ENCODE results near the gene MSMP. TPM values are rescaled to one million over a fixed set of nuclear protein-coding genes. Genes with fewer than 3 reads are reported as not detected.

Gene MSMP
- total and polyA plus RNA-seq, 2 experiments from 2014 or later: 0.81 TPM; not detected in 1

DNA sequence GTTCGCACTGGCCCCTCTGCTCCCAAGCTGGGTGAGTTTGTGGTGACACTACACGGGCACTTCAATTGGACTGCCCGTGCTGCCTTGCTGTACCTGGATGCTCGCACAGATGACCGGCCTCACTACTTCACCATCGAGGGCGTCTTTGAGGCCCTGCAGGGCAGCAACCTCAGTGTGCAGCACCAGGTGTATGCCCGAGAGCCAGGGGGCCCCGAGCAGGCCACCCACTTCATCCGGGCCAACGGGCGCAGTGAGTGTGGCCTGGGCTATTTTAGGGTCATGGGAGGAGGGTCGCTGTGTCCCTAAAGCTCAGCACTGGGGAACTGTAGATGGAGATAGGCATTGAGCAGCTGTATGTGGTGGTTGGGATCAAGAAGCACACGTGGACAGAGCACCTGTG is 38.8 kb upstream of the MSMP start:
- Histone ChIP-seq H3K79me2 (replicated peaks; ENCODE audit: insufficient read depth) (no peaks in the 10 kb centered on the region), H3K4me1 (ENCODE audit: insufficient read depth) (peaks cover 15% of the 10 kb centered on the region), H3K4me2 (no peak overlapping the region), H3K36me3 (ENCODE audit: insufficient read depth) (0 out of 2 replicates have a peak, but pooled peaks cover 2% of the 10 kb centered on the region), H4K20me1 (replicated peaks; ENCODE audit: insufficient read depth) (no peaks in the 10 kb centered on the region; the same call in 1 of the 2 replicates), H3K27me3 (ENCODE audit: insufficient read depth) (peaks cover 7% of the 10 kb centered on the region; the same call in 1 of the 2 replicates), H3K4me3 (no peak overlapping the region), H3K27ac (ENCODE audit: low read depth) (no peak overlapping the region), H2AFZ (no peak overlapping the region), H3F3A (replicated peaks; ENCODE audit: low read depth) (0 out of 2 replicates have a peak, but pooled peaks cover 3% of the 10 kb centered on the region), H3K9me2 (ENCODE audit: insufficient read depth) (no peaks in the 10 kb centered on the region)
- peaks cover 23% of the 10 kb centered on the region for H3K4me1 Mint-ChIP-seq
- H3K9me3 Mint-ChIP-seq: no peaks in the 10 kb centered on the region
- no peak for TF ChIP-seq EZH2phosphoT487 (IDR thresholded peaks at IDR 0.05; ENCODE audit: unreplicated experiment)
- TF ChIP-seq, protein P1, sequence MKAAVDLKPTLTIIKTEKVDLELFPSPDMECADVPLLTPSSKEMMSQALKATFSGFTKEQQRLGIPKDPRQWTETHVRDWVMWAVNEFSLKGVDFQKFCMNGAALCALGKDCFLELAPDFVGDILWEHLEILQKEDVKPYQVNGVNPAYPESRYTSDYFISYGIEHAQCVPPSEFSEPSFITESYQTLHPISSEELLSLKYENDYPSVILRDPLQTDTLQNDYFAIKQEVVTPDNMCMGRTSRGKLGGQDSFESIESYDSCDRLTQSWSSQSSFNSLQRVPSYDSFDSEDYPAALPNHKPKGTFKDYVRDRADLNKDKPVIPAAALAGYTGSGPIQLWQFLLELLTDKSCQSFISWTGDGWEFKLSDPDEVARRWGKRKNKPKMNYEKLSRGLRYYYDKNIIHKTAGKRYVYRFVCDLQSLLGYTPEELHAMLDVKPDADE (IDR thresholded peaks at IDR 0.05): no peak
- no peak for TF ChIP-seq NANOG (IDR thresholded peaks at IDR 0.05; ENCODE audit: borderline replicate concordance)
- H3K4me3 Mint-ChIP-seq: peak overlapping the region; percentile 43; the same call in 1 of the 3 replicates
- H3K27me3 Mint-ChIP-seq (ENCODE audit: insufficient read depth, low read depth, poor library complexity): peaks cover 14% of the 10 kb centered on the region
- 0 out of 3 replicates have a peak, but pooled peaks cover under 1% of the 10 kb centered on the region for H3K36me3 Mint-ChIP-seq (ENCODE audit: low read depth)
- H3K27ac Mint-ChIP-seq: no peak overlapping the region
- ATAC-seq: no peak
- no peak for DNase-seq (ENCODE audit: low spot score)

DNA sequence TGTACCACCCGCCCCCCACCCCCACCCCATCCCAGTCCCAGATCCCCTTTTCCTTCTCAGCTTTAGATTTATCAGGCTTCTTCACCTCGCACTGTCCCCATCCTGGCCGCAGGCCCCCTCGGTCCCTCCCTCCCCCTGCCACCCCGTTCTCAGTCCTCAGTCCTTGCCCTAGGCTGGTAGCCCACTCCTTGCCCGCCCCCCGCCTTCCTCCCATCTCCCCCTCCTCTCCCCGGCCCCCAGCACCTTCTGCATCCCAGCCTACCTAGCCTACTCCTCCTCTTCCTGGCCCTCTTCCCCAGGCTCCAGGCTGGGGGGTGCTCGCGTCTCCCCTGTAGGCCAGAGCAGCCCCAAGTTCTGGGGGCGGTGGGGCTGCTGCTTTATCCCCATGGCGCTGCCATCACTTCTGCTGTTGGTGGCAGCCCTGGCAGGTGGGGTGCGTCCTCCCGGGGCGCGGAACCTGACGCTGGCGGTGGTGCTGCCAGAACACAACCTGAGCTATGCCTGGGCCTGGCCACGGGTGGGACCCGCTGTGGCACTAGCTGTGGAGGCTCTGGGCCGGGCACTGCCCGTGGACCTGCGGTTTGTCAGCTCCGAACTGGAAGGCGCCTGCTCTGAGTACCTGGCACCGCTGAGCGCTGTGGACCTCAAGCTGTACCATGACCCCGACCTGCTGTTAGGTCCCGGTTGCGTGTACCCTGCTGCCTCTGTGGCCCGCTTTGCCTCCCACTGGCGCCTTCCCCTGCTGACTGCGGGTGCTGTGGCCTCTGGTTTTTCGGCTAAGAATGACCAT is 38.1 kb upstream of the MSMP start:
- peaks cover 7% of the 10 kb centered on the region; the same call in 1 of the 2 replicates for H3K27me3 ChIP-seq (ENCODE audit: insufficient read depth)
- Mint-ChIP-seq H3K9me3 (no peaks in the 10 kb centered on the region), H3K27me3 (ENCODE audit: insufficient read depth, low read depth, poor library complexity) (peaks cover 14% of the 10 kb centered on the region), H3K4me1 (peaks cover 23% of the 10 kb centered on the region), H3K4me3 (peak overlapping the region; percentile 65), H3K36me3 (ENCODE audit: low read depth) (peaks cover 5% of the 10 kb centered on the region; the same call in 1 of the 3 replicates), H3K27ac (no peak overlapping the region)
- 0 out of 2 replicates have a peak, but pooled peaks cover 3% of the 10 kb centered on the region for H3K36me3 ChIP-seq (ENCODE audit: insufficient read depth)
- H3K27ac ChIP-seq (ENCODE audit: low read depth): no peak overlapping the region
- ATAC-seq (peak; percentile 2), DNase-seq (ENCODE audit: low spot score) (no peak)
- H4K20me1 ChIP-seq (replicated peaks; ENCODE audit: insufficient read depth): no peaks in the 10 kb centered on the region; the same call in 1 of the 2 replicates
- peaks cover 15% of the 10 kb centered on the region for H3K4me1 ChIP-seq (ENCODE audit: insufficient read depth)
- peak overlapping the region; percentile 61 for H3K4me3 ChIP-seq
- peak overlapping the region; percentile 76 for H3K4me2 ChIP-seq
- no peaks in the 10 kb centered on the region for H3K79me2 ChIP-seq (replicated peaks; ENCODE audit: insufficient read depth)
- H2AFZ ChIP-seq: no peak overlapping the region
- H3K9me2 ChIP-seq (ENCODE audit: insufficient read depth): no peaks in the 10 kb centered on the region
- 0 out of 2 replicates have a peak, but pooled peaks cover 3% of the 10 kb centered on the region for H3F3A ChIP-seq (replicated peaks; ENCODE audit: low read depth)
- TF ChIP-seq NANOG (IDR thresholded peaks at IDR 0.05; ENCODE audit: borderline replicate concordance) (no peak), EZH2 (IDR thresholded peaks at IDR 0.05; ENCODE audit: low read depth, unreplicated experiment) (no peak), EZH2phosphoT487 (IDR thresholded peaks at IDR 0.05; ENCODE audit: unreplicated experiment) (no peak), ZNF114 (CRISPR knock-in tag; IDR thresholded peaks at IDR 0.05) (no peak), ZNF331 (CRISPR knock-in tag; IDR thresholded peaks at IDR 0.05; ENCODE audit: low read depth) (no peak), POLR2AphosphoS5 (IDR thresholded peaks at IDR 0.05; ENCODE audit: low read depth) (no peak)
- TF ChIP-seq, protein P2, sequence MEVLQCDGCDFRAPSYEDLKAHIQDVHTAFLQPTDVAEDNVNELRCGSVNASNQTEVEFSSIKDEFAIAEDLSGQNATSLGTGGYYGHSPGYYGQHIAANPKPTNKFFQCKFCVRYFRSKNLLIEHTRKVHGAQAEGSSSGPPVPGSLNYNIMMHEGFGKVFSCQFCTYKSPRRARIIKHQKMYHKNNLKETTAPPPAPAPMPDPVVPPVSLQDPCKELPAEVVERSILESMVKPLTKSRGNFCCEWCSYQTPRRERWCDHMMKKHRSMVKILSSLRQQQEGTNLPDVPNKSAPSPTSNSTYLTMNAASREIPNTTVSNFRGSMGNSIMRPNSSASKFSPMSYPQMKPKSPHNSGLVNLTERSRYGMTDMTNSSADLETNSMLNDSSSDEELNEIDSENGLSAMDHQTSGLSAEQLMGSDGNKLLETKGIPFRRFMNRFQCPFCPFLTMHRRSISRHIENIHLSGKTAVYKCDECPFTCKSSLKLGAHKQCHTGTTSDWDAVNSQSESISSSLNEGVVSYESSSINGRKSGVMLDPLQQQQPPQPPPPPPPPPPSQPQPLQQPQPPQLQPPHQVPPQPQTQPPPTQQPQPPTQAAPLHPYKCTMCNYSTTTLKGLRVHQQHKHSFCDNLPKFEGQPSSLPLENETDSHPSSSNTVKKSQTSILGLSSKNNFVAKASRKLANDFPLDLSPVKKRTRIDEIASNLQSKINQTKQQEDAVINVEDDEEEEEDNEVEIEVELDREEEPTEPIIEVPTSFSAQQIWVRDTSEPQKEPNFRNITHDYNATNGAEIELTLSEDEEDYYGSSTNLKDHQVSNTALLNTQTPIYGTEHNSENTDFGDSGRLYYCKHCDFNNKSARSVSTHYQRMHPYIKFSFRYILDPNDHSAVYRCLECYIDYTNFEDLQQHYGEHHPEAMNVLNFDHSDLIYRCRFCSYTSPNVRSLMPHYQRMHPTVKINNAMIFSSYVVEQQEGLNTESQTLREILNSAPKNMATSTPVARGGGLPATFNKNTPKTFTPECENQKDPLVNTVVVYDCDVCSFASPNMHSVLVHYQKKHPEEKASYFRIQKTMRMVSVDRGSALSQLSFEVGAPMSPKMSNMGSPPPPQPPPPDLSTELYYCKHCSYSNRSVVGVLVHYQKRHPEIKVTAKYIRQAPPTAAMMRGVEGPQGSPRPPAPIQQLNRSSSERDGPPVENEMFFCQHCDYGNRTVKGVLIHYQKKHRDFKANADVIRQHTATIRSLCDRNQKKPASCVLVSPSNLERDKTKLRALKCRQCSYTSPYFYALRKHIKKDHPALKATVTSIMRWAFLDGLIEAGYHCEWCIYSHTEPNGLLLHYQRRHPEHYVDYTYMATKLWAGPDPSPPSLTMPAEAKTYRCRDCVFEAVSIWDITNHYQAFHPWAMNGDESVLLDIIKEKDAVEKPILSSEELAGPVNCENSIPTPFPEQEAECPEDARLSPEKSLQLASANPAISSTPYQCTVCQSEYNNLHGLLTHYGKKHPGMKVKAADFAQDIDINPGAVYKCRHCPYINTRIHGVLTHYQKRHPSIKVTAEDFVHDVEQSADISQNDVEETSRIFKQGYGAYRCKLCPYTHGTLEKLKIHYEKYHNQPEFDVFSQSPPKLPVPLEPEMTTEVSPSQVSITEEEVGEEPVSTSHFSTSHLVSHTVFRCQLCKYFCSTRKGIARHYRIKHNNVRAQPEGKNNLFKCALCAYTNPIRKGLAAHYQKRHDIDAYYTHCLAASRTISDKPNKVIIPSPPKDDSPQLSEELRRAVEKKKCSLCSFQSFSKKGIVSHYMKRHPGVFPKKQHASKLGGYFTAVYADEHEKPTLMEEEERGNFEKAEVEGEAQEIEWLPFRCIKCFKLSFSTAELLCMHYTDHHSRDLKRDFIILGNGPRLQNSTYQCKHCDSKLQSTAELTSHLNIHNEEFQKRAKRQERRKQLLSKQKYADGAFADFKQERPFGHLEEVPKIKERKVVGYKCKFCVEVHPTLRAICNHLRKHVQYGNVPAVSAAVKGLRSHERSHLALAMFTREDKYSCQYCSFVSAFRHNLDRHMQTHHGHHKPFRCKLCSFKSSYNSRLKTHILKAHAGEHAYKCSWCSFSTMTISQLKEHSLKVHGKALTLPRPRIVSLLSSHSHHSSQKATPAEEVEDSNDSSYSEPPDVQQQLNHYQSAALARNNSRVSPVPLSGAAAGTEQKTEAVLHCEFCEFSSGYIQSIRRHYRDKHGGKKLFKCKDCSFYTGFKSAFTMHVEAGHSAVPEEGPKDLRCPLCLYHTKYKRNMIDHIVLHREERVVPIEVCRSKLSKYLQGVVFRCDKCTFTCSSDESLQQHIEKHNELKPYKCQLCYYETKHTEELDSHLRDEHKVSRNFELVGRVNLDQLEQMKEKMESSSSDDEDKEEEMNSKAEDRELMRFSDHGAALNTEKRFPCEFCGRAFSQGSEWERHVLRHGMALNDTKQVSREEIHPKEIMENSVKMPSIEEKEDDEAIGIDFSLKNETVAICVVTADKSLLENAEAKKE (CRISPR knock-in tag; IDR thresholded peaks at IDR 0.05): no peak
- TF ChIP-seq, protein P3, sequence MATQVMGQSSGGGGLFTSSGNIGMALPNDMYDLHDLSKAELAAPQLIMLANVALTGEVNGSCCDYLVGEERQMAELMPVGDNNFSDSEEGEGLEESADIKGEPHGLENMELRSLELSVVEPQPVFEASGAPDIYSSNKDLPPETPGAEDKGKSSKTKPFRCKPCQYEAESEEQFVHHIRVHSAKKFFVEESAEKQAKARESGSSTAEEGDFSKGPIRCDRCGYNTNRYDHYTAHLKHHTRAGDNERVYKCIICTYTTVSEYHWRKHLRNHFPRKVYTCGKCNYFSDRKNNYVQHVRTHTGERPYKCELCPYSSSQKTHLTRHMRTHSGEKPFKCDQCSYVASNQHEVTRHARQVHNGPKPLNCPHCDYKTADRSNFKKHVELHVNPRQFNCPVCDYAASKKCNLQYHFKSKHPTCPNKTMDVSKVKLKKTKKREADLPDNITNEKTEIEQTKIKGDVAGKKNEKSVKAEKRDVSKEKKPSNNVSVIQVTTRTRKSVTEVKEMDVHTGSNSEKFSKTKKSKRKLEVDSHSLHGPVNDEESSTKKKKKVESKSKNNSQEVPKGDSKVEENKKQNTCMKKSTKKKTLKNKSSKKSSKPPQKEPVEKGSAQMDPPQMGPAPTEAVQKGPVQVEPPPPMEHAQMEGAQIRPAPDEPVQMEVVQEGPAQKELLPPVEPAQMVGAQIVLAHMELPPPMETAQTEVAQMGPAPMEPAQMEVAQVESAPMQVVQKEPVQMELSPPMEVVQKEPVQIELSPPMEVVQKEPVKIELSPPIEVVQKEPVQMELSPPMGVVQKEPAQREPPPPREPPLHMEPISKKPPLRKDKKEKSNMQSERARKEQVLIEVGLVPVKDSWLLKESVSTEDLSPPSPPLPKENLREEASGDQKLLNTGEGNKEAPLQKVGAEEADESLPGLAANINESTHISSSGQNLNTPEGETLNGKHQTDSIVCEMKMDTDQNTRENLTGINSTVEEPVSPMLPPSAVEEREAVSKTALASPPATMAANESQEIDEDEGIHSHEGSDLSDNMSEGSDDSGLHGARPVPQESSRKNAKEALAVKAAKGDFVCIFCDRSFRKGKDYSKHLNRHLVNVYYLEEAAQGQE (IDR thresholded peaks at IDR 0.05; ENCODE audit: unreplicated experiment): no peak

Data from GM23338 (cell line).